ENCODE data around the gene GUK1.

DNA sequence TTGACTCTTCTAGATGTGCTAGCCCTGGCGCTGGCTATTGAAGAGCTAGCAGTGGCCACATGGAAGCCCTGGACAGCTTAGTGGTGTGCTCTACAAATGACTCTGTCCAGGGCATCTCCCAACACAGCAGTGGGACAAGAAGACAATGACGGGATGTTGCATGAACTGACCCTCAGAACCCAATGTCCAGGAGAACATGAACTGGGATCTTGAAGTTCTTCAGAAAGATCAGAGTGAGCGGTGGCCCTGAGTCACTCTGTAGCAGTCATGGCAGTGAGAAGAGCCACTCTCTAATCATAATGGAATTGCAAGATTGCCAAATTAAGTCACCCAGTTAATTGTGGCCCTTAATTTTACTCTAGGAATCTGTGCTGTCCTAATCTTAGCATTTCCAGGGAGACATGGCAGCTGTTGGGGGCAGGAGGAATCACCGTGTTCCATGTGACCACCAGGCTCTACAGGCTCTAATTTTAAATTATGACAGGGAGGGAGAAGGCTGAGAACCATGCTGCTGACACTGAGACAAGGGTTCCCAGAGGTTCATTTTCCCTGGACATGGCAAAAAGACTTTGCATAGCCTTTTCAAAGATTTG lies 57.6 kb downstream of the GUK1 start:
- TF ChIP-seq EZH2 (IDR thresholded peaks at IDR 0.05; ENCODE audit: low read length, unreplicated experiment) (no peak), EZH2phosphoT487 (IDR thresholded peaks at IDR 0.05; ENCODE audit: borderline replicate concordance, low read length) (no peak)
- TF ChIP-seq, protein P1, sequence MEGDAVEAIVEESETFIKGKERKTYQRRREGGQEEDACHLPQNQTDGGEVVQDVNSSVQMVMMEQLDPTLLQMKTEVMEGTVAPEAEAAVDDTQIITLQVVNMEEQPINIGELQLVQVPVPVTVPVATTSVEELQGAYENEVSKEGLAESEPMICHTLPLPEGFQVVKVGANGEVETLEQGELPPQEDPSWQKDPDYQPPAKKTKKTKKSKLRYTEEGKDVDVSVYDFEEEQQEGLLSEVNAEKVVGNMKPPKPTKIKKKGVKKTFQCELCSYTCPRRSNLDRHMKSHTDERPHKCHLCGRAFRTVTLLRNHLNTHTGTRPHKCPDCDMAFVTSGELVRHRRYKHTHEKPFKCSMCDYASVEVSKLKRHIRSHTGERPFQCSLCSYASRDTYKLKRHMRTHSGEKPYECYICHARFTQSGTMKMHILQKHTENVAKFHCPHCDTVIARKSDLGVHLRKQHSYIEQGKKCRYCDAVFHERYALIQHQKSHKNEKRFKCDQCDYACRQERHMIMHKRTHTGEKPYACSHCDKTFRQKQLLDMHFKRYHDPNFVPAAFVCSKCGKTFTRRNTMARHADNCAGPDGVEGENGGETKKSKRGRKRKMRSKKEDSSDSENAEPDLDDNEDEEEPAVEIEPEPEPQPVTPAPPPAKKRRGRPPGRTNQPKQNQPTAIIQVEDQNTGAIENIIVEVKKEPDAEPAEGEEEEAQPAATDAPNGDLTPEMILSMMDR (conservative IDR thresholded peaks at IDR 0.05; ENCODE audit: low read depth, low read length) = no peak

Data from PC-3 (cell line).